Left renal pelvis (tissue), 4 donors: ENCODE data around the gene LSS. TPM values are rescaled to one million over a fixed set of nuclear protein-coding genes. Genes with fewer than 3 reads are reported as not detected.
"Not testable (repeated sequence)": the region's sequence is repeated elsewhere in the genome, so short reads cannot be mapped to it uniquely, and the experiment has no call there.

Experiments used
- DNase-seq, 4 donors: peaks; one replicate each; pipeline ENCODE4 v3.0.0-alpha.2; 2013; ENCODE audit warnings: low read depth in 4 of 4, low spot score in 3 of 4
- polyA plus RNA-seq, 4 donors: library from polyadenylated mRNA; unstranded; fragments of 120-200 nt; gene quantifications; one replicate each; pipeline ENCODE4 v1.2.1, GENCODE V29; 2013; ENCODE audit not compliant: insufficient read length in 4 of 4

The LSS gene
- polyA plus RNA-seq, 4 donors, result 25.9 to 54.0 (median 32.2) TPM

DNA sequence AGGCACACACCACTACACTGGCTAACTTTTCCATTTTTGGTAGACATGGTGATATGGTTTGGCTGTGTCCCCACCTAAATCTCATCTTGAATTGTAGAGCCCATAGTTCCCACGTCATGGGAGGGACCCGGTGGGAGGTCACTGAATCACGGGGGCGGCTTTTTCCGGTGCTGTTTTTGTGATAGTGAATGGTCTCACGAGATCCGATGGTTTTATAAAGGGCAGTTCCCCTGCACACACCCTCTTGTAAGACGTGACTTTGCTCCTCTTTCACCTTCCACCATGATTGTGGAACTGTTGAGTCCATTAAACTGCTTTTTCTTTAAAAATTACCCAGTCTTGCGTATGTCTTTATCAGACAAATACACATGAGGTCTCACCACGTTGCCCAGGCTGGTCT lies 71.9 kb downstream of the LSS start:
- no peak for DNase-seq

DNA sequence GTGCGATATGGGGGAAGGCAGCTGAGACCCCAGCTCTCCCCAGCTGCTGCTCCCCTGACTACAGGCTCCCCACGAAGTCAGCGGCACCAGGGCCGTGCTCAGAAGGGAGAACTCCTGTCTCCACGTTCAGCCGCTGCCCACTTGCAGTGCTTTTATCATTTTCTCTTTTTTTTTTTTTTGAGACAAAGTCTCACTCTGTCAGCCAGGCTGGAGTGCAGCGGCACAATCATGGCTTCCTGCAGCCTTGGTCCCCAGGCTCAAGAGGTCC lies 72.3 kb downstream of the LSS start:
- DNase-seq, result no peak

DNA sequence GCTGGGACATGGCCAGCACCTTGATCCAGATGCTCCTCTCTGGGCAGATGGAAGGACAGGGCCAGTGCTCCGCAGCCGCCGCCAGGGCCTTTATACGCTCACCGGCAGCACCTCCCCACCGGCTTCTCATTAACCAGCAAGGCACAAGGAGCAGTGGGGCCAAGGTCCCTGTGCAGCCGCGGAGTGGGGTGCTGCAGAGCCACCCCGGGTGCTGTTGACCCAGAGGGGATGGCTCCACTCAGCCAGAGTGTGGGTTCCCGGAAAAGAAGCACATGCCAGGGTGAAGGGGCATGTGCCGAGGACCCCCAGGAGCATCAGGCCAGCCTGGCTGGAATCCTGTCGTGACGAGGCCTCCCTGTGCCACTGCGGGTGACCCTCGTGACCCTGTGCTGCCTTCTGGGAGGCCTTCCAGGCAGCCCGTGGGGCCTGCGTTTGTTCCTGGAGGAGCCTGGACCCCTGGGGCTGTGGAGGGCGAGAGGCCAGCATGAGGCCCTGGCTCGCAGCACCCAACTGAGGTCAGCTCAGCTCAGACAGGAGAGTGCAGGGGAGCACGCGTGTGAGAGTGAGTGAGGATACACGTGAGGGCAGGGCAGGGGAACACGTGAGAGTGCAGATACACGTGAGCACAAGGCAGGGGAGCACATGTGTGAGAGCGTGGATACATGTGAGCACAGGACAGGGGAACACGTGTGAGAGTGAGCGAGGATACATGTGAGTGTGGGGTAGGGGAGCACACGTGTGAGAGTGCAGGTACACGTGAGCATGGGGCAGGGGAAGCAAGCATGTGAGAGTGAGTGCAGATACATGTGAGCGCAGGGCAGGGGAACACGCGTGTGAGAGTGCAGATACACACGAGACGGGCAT lies 72.8 kb downstream of the LSS start, which contains the start of gene FTCD:
TSS of gene FTCD (minus strand) at position 66 of the 864 bp plus-strand sequence. CDS start at position 10, 56 bp downstream.
- DNase-seq, result no peak

DNA sequence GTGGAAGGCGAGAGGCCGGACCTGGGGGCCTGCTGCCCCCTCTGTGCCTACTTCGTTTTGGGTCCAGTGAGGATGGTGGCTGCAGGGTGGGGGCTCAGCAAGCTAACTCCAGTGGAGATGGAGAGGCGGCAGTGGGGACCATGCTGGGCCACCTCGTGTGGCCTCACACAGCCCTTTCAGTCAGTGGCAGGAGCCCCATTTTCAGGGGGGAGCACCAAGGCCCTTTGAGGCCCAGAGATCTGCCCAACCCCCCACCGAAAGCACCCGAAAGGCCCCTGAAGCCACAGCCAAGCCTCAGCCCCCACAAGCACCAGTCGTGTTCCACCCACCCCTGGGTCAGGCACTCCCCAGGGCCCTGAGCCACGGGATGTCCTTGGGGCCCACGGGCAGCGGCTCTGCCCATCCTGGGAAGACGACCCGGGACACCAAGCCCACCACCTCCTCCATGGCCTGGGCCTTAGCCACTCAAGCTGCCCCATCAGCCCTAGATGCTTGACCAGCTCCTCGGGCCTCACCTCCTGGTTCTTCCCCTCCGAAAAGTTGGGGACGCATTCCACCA lies 73.5 kb downstream of the LSS start:
- no peak for DNase-seq

DNA sequence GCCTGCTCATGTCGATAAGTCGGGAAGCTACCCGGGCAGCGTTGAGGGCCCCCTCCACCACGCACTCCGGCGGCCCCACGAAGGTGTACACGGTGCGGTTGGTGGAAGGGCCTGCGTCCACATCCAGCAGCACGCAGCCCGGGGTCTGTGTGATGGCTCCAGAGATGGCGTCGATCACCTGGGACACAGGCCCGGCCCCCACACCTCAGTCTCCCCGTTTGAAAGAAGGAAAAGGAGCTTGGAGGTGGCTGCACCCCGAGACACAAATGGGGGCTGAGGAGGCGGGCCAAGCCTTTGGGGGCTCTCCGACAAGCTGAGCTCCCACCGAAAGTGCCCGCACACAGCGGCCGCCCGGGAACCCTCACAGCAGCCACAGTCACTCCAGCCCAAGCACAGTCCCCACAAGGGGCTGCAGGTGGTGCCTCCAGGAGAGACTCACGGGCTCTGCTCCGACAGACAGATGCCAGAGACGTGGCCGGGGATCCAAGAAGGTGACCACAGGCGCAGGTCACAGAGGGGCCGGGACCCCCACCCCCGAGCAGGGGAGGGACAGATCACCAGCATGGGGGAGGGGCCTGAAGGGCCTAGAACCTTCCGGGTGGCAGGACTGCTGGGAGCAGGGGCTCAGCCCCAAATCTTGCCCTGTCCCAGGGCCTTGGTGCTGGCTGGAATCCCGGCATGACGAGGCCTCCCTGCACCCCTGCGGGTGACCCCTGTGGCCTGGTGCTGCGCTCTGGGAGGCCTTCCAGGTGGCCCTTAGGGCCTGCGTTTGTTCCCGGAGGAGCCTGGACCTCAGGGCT lies 74.2 kb downstream of the LSS start:
- DNase-seq, result no peak

DNA sequence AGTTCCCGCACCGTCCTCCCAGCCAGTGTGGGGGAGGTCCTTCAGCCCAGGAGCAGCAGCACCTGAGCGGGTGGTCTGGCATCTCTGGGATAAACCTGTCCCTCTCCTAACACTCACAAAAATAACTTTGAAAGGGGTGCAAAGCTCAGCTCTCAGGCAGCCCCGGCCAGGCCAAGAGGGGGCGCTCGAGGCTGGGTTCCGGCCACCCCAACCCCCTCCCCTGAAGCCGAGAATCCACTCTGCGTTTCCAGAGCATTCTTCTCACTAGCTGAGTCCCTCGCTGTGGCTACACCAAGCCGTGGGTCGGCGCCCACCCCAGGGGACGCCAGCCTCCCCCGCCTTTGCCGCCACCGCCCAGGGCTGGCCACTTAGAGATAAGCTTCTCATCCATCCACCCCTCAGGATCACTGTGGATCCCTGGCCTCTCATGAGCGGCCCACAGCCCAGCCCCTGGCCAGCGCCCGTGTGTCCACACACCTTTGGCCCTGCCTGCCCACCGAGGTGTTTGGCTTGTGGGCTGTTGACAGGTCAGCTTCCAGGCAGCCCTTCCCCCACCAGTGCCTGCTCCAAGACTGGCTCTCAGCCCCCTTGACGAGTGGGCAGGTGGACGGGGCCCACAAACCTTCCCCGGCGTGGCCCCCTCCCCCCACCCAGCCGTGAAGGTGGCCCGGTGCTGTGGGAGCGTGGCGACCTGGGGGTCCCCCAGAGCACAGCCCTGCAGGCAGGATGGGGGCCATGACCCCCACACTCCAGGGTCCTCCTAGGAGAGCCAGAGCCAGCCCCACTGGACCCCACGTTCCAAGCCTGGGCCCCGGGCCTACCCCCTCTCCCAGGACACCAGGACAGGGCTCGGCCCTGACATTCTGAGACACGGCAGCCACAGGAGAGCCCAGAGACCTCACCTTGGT lies 75.1 kb downstream of the LSS start:
- DNase-seq, result peak in 1 of 4 donors; percentile 42

DNA sequence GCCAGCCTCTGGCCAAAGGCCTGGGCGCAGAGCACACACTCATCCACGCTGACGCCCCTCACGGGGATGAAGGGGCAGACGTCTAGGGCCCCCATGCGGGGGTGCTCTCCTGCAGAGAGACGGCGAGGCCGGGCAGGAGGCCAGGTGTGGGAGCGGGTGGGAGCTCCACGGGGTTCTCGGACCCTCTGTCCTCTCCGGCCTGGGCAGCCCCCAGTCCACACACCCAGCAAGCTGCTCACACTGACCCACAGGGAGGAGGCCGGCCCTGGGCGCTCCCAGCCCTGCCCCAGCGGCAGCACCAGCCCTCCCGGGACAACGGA lies 75.7 kb downstream of the LSS start:
- DNase-seq, result no peak

DNA sequence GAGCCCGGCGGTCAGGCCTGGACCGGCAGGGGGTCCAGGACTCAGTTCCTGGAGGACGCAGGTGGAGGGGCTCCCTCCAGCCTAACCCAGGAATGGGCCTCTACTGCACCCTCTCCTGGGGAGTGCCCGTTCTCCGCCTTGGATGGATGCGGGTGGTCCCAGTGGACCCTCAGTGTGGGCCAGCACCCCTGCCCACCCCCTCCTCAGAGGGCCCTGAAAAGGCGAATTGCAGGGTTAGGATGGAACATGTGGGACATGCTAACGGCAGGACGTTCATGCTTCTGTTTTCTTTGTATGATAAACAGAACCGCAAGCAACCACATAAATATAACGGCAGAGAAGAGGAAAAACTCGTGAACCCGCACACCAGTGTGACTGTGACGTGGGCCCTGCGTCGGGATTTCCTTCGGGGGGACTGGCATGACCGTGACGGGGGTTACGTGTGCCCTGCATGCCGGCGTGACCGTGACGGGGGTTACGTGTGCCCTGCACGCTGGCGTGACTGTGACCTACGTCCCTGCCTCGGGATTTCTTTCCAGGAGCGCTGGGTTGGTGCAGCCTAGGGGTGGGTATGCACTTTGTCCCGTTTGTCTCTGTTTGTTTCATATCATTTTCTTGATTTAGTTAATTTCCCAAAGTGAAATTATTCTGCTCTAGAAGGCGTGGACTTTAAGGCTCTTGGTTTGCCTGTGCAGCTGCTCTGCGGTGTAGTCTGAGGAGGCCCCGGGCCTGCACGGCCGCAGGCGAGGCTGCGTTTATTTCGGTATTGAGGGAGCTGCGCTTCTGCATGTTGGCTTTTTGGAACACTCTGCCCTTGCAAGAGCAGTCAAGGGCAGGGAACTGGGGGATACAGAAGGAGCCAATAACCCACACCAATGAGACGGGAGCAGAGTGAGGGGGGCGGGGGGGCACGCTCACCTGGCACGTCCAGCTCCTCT lies 76.3 kb downstream of the LSS start:
- DNase-seq, result no peak

DNA sequence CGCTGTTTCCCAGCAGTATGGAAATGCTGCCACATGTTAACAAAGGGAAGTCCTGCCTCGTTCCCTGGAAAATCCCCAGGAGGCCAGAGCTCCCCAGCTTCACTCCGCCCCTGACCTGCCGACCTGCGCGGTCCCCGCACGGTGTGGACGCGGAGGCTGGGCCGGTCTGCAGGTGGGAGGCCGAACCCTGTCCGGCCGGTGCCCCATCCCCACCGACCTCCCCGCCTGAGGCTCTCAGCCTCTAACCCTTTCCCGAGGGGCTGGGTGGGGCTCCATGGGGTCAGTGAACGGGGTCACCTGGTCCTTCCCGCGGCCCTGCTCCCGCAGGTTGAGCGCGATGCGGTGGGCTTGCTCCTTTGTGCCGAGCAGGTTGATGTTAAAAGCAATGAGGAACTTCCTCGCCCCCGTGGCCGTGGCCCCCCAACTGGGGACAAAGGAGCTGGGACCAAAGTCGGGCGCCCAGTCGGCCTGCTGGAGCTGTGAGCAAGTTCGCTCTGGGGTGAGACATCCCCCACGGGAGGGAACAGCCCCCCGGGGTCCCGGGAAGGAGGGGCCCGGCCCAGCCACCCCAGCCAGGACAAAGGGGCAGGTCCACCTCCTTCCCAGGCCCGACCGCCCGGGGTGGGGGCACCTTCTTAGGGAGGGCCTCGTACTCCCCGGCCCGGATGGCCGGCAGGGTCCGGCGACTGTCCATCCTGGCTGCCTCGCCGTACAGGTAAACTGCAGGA lies 77.1 kb downstream of the LSS start:
- no peak for DNase-seq

DNA sequence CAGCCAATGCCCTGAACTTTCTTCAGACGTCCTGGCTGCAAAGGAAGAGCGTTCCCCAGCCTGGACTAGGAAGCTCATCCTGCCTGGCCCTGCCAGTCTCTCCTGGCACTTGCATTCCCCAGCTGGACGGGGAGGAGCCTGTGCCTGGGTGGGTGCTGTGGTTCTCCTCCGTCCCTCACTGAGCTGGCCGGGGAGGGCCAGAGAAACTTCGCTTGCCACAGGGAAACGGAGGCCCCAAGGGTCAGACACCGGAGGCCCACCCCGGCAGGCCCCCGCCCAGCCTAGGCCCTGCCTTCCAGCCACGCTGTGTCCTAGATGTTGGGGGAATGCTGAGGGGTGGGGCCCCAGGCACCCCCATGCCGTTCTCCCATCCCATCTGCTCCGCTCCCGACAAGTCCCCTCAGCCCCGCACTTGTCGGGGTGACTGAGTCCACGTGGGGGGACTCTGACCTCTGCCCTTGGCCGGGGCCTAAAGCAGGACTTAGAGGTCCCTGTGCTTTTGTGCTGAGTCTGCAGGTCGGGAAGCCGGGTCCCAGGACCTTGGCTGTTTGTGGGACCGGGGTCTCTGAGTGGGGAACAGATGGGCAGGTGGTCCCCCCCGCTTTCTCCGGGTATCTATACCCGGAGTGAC lies 78.0 kb downstream of the LSS start:
- no peak for DNase-seq

DNA sequence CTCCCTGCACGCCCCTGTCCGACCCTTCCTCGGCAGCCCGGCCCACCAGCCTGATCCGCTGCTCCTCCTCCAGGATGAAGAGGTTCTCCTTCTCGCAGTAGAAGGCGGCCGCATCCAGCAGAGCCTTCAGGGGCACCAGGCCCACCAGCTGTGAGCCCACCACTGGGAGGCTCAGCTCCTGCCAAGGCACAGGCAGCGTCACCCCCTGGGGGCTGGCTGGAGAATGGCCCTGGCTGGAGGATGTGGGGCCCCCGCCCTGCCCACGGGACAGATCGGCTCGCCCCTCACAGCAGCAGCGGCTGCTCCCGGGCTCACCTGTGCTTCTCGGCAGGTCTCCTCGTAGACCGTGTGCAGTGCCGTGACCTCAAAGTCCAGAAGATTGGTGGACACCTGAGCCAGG lies 78.5 kb downstream of the LSS start:
- no peak for DNase-seq

DNA sequence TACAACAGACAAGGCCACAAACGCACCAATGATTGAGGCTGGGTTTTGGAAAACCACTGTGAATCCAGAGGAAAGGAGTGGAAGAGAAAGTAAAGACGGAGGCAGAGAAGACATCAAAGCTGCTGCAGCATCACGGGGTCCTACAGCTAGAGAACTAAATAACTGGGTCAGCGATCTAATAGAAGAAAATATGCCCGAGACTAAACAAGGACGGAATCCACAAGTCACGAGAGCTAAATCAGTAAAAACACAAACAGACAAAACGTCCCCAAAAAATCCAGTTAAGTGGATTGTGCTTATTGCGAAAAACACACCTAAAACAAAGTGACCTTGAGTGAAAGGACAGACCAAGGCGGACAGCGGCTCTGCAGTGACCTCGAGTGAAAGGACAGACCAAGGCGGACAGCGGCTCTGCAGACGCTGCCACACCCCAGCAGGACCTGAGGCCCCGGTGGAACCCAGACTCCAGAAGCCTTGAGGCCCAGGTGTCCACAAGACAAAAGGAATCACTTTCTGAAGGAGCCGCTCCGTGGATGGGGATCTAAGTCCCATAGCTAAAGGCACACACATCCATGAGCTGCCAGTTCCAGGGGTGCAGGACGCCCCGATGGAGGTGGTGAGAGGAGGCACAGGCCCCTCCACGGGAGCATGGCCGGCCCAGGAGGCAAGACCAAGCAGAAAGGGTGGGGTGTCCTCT lies 79.2 kb downstream of the LSS start:
- no peak for DNase-seq

DNA sequence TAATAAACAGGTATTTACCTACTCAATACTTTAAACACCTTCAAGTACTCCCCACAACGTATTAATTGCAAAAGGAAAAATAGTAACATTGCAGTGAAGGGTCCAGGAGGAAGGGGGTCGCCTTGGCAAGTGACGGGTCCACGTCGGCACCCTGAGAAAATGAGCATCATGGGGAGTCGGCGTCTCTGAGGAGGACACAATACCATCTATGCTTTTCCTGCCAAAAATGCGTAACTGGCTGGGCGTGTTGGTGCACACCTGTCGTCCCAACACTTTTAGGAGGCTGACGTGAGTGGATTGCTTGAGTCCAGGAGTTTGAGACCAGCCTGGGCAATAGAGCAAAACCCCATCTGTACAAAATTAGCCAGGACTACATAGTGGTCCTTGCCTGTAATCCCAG lies 80.5 kb downstream of the LSS start:
- no peak for DNase-seq

DNA sequence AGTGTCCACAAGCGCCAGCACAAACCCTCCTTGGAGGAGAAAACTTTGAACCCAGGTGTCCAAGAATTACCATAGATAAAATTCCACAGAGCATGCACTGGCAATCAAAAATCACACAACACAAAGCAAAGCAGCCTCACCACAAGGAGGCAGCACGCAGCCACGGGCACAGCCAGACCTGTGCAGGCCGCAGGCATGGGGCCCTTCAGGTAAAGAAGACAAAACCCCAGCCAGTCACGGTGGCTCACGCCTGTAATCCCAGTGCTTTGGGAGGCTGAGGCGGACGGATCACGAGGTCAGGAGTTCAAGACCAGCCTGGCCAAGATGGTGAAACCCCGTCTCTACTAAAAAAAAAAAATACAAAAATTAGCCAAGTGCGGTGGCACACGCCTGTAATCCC lies 81.1 kb downstream of the LSS start:
- DNase-seq, result not testable (repeated sequence)

DNA sequence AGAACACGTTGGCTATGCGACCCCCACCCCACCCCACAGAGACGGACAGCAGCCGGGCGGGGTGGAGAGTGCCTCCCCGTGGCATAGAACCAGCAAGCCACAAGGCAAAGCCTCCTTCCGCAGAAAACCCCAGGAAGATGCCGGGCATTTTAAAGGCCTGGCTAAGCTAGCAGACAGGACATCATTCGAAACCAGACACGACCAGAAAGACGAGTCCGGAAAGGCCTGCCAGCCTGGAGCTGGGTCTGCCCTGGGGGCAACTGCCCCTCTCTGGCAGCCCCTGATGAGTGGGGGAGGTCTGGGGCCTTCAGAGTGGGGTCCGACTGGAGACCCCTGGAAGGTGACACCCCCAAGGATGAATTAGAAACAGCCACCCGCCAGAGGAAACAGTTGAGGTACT lies 81.7 kb downstream of the LSS start:
- no peak for DNase-seq

DNA sequence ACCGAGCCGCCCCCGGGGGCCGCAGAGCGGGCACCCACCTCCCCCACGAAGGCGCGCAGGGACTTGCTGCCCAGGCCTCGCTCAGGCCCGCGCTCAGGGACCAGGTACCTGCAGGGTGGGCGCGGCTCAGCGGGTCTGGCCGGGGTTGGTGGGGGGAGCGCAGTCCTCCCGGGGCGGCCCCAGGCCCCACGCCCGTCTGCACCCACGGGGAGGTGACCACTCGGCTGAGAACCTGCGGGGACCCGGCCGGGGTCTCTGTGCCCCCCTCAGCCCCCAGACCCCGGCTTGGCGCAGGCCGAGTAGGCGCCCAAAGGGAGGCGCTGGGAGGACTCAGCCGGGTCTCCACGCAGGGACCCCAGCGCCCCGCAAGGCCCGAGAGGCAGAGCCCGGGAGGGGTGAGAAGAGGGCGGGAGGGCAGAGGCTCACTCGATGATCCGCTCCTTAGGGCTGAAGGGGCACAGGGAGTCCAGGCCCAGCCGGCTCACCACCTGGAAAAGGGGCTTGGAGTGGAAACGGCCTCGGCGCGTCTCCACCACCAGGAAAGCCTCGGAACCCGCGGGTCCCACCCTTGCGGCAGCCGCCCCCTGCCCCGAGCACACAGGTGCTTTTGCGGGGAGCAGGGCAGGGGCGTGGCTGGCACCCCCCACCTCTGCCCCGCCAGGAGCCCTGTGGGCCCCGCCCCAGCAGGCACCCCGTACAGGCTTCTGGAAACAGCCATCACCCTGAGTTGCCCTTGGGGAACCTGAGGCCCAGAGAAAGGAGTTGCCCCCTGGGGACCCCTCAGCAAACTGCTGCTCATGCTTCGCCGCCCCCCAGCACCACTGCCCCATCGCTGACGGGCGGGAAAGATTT lies 82.5 kb downstream of the LSS start:
- DNase-seq, result no peak

DNA sequence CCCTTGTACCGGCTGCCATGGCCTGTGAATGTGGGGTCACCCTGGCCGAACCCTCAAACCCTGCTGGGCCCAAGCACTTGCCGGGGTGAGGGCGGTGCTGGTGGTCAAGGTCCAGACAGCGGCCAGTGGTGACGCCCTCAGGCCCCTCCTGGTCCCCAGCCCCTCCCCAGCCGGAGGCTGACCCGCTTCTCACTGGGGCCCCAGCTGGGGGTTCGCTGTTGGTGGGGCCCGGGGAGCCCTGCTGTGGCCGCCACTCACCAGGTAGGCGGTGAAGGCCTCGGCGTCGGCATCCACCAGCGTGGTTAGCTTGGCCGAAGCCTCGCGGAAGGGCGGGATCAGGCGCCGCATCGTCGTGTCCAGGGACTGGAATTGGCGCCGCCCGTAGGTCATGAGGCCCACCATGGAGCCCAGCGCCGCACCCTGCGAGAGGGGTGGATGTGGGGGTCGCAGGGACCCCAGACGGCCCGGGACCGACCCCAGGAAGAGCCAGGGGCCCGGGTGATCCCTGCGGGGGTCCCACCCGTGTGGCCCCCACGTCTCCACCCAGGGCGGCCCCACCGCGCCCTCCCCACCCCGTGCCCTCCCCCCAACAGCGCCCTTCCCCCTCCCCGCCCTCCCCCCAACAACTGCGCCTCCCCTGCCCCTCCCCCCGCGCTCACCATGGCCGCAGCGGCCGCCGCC lies 83.3 kb downstream of the LSS start:
- no peak for DNase-seq
